HG02938 (cell line): ENCODE results near the gene RNF149.
"Not testable (repeated sequence)": the region's sequence is repeated elsewhere in the genome, so short reads cannot be mapped to it uniquely, and the experiment has no call there.

Experiments used
- ATAC-seq: cut with Tn5 transposase; IDR thresholded peaks from one replicate; pipeline ENCODE4 v1.9.1; 2021; ENCODE audit warnings: mild to moderate bottlenecking, moderate library complexity; ENCODE audit not compliant: unreplicated experiment

The RNF149 gene

DNA sequence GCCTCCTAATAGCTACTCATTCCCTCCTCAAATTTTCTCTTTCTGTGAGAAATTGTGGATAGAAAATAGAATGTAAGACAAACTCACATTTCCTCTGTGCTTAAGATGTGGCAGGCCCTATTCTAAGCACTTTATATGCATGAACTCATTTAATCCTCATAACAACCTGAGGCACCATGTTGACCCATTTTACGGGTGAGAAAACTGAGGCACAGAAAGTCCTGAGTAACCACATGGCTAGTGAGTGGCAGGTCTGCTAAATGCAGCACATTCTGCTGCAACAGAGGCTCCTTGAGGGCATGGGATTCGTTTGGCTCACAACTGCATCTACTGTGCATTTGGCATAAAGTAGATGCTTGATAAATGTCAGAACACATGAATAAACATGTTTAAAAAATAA is 22.7 kb upstream of the RNF149 start:
- ATAC-seq = no peak

DNA sequence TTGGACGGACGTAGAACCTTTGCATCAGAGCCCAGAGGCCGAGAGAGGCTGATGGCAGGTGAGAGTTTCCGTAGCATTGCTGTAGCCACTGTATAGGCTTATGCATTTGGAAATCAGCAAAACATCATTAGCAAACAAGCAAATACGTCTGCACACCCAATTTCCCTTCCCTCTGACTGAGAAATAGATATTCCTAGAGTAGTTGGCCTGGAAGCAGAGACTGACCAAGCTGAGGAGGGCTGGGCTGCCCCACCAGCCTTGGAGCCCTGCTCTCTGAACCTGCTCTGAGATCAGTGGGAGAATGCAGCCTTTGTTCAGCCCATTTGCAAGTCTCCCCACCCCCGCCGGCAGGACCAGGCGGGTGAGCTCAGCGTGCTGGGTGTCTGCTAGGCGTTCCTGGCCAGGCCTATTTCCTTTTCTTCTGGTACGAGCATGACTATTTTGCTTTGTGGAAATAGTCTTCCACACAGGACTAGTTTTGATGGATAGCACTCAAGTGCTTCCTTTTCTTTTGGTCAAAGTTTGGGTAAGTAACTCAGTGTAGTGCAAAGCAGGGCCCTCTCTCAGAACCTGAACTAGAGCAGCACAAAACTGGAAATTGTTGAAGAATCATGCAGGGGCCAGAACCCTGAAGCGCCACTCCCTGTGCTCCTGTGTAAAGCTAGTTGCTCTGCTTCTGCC is 21.9 kb upstream of the RNF149 start:
- ATAC-seq = no peak

- no peak for ATAC-seq
These were observed 20.5 kb upstream of the RNF149 start for GRCh38 chr2:101329026-101329425.

GRCh38 chr2:101328474-101329007 is 20.0 kb upstream of the RNF149 start:
- ATAC-seq = no peak

- ATAC-seq = no peak
These were observed 19.4 kb upstream of the RNF149 start for GRCh38 chr2:101327863-101328394.

- ATAC-seq = no peak
These were observed 16.9 kb upstream of the RNF149 start for GRCh38 chr2:101325425-101325824.

- ATAC-seq = not testable (repeated sequence)
These were observed 8.1 kb upstream of the RNF149 start for GRCh38 chr2:101316568-101316967.

GRCh38 chr2:101311696-101312017 is 3.2 kb upstream of the RNF149 start:
- ATAC-seq = no peak

DNA sequence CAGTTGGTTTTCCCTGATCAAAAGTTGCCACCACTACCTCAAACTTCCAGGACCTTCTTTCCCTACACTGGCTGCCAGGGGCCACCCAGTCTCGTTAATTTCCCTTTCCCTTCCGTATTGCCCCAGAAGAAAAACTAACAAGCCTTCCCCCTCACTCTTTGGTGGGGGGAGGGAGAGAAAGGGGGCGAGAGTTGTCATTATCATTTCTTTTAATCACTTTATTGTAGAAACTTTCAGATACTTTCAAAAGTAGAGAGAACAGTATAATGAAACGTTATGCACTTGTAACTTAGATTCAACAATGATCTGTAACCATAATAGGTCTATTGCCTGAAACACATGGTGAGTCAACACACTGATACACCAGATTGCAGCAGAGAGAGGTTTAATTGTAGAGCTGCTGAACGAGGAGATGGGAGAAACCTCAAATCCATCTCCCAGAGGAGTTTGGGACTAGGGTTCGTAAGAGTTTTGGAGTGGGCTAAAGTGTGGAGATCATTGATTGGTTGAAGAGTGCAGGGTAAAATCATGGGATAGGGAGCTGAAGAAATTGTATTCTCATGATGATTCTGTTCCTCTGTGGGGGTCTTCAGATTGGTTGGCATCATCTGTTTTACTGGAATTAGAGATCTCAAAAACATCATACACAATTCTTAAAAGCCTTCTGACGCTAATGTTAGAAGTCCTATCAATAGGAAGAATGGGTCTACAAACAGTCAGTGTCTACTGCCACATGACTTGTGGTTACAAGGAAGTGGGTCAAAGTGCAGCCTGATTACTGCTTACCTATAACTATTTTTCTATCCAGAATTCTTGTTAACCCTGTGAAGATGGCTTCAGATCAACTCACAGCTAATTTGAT is 2.6 kb upstream of the RNF149 start:
- ATAC-seq = no peak

DNA sequence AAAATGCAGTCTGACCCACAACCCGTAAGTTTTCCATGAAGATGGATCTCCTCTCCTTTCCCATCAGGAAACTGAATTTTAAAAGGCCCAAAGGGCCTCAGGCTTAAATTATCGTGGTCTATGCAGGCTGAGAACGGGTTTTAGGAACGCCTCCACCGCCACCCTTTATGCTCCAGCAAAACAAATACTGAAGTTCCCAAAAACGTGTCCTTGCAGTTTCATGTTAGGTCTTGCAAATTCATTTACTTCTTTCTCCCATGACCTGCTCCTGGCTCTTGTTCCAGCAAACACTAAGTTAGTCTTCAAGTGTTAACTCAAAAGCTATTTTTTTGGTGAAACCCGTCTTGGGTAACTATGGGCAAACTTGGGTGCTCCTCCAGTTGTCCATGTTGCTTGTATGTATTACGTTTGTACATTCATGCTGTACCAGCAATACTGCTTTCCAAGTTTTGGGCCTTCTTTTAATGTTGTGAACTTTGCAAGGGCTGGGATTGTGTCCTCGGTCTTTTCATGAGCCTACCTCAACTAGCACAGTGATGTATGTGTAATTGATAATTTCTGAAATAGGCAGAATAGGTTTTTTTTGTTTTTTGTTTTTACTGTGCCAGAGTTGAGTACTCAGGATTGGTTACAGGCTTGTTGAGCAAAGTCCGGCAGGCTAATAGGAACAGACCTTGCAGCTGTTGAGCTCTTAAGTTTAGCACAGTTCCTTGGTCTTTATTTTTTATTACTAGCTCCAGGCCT is 1.8 kb upstream of the RNF149 start:
- ATAC-seq = no peak

DNA sequence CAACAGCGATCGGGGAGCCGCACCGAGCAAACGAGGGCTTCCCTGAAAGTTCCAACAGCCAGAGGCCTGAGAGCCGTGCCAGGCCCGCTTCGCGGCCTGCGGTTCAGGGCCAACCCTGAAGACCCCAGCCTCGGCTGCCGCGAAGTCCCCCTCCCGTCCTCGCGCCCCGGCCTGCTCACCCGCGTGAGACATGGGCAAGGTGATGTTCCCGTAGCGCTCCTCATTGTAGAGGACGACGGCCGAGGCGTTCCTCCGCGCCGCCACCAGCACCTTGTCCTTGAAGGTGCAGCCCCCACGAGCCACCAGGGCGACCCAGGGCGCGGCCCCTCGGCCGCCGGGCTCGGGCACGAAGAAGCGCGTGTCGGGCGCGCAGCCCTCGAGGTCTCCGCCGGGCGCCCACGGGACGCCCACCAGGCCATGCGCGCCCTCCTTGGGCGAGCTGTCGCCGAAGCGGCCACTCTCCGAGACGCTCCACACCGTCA is 510 bp downstream of the RNF149 start:
- peak; percentile 19 for ATAC-seq

- no peak for ATAC-seq
These were observed 998 bp downstream of the RNF149 start for GRCh38 chr2:101307503-101307902.

- peak; percentile 2 for ATAC-seq
These were observed 2.1 kb downstream of the RNF149 start for GRCh38 chr2:101306410-101306809.

DNA sequence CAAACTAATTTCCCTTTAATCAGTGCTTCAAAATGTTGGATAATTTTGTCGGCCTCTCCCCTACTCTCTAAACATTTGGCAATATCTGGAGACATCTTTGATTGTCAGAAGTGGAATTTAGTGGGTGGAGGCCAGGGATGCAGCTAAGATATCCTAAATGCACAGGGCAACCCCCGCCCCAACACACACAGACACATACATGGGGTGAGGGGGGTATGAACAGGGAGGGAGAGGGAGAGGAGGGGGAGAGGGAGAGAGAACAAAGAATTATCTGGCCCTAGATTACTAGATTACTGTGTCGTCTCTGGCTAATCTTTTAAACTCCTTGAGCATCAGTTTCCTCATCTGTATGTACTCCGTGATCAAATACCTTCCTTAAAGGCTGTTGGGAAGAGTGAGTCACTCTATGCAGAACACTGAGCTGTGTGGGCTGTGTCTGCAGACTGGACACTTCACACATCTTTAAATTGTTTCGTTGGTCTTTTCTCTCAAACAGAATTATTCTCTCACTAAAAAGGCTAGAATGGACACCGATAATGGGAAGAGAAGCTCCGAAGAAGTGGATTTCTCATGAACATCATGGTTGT is 2.9 kb downstream of the RNF149 start:
- no peak for ATAC-seq

- ATAC-seq = no peak
These were observed 3.5 kb downstream of the RNF149 start for GRCh38 chr2:101305035-101305434.

- ATAC-seq = no peak
These were observed 4.8 kb downstream of the RNF149 start for GRCh38 chr2:101303688-101304087.

GRCh38 chr2:101302016-101302415 is 6.5 kb downstream of the RNF149 start:
- no peak for ATAC-seq

DNA sequence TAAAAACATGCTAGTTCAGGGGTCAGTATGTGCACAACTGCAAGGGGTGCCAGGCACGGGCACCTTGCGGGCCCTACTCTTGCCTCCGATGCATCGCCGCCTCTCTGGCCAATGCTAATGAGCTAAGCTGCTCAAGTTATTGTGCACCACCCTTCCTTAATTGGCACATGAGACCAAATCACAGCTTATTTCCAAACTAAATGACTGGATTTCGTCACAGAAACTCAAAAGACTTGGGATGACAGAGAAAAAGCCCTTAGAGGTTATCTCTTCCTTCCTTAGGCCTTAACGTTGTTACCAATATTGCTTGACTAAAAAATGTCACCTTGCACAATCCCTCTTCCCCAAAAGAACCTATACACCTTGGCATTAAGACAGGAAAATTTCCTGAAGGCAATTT is 7.7 kb downstream of the RNF149 start:
- ATAC-seq = no peak

GRCh38 chr2:101300164-101300563 is 8.3 kb downstream of the RNF149 start:
- no peak for ATAC-seq

DNA sequence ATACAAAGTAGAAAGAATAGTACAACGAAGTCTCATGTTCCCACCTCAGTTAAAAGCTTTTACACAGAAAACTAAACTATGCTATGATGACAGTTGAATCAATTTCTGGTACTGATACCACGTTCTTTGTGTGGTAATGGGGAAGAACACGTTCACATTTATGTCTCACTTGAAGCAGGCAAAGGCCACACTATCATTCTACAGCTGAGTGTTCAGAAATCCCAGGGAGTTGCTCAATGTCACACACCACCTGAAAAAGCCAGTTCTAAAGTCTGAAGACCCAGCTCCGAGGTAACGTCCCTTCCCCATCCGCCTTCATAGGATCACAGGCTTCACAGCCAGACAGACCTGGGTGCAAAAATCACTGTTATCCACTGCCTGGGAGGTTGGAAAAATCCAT is 8.9 kb downstream of the RNF149 start:
- no peak for ATAC-seq

DNA sequence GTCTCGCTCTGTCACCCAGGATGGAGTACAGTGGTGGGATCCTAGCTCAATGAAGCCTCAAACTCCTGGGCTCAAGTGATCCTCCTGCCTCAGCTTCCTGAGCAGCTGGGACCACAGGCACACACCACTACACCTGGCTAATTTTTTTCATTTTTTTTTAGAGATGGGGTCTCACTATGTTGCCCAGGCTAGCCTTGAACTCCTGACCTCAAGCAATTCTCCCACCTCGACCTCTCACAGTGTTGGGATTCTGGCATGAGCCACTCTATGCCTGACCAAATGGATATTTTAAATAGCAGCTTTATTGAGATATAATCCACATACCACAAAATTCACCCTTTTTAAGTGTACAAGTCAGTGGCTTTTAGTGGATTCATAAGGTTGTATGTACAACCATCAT is 11.1 kb downstream of the RNF149 start:
- ATAC-seq = no peak
